GM13977 (cell line): ENCODE data around the gene MMRN2.
"Not testable (repeated sequence)": the region's sequence is repeated elsewhere in the genome, so short reads cannot be mapped to it uniquely, and the experiment has no call there.

Experiments used
- DNase-seq: peaks from one replicate; pipeline ENCODE4 v3.0.0; 2012; ENCODE audit warnings: low spot score
- in situ Hi-C: fragments of 300-500 bp; cut with MboI; formaldehyde crosslinking; loops from one replicate; pipeline ENCODE4 v1.12.0; 2022; ENCODE audit warnings: low sequenced_read_pairs, low pct_unique_long_range_greater_than_20kb, mixed read lengths, inconsistent platforms; ENCODE audit not compliant: unreplicated experiment
- TF ChIP-seq, protein P1 (sequence below): IDR thresholded peaks from 2 replicates; pipeline ENCODE4 v1.5.1; 2012; ENCODE audit warnings: mild to moderate bottlenecking, control low read depth; ENCODE audit not compliant: insufficient read depth; ENCODE audit errors: extremely low read depth, missing control alignments

The MMRN2 gene, protein sequence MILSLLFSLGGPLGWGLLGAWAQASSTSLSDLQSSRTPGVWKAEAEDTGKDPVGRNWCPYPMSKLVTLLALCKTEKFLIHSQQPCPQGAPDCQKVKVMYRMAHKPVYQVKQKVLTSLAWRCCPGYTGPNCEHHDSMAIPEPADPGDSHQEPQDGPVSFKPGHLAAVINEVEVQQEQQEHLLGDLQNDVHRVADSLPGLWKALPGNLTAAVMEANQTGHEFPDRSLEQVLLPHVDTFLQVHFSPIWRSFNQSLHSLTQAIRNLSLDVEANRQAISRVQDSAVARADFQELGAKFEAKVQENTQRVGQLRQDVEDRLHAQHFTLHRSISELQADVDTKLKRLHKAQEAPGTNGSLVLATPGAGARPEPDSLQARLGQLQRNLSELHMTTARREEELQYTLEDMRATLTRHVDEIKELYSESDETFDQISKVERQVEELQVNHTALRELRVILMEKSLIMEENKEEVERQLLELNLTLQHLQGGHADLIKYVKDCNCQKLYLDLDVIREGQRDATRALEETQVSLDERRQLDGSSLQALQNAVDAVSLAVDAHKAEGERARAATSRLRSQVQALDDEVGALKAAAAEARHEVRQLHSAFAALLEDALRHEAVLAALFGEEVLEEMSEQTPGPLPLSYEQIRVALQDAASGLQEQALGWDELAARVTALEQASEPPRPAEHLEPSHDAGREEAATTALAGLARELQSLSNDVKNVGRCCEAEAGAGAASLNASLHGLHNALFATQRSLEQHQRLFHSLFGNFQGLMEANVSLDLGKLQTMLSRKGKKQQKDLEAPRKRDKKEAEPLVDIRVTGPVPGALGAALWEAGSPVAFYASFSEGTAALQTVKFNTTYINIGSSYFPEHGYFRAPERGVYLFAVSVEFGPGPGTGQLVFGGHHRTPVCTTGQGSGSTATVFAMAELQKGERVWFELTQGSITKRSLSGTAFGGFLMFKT

DNA sequence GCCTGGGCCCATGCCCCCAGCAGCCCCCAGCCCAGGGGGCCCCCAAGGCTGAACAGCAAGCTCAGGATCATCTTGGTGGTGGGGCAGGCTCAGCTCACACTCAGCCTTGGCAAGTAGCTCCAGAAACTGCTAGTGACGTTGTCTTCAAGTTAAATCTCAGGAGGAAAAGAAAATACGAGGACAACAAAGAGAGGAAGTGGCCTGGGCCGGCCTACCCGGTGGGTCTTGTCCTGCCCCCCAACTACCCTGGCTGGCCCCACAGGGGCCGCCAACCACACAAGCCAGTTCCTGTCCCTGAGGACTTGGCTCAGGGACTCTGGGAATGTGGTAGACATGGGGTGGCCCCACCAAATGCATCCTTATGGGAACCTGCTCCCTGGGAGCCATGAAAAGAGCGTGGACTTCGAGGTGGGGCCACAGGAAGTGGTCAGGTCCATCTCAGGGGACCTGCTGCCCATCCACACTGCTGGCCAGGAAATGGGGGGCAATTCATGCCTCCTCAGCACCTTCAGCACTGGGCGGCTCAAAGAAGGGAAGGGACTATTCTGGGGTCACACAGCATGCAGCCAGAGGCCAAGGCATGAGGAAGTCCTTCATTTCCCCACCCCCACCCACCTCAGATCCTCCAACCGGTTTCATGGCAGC is at the start of gene MMRN2:
Gene MMRN2 (minus strand): TSS at position 145 of the 645 bp plus-strand sequence. CDS start 74 bp downstream, at position 71.
- no peak for DNase-seq
- TF ChIP-seq, protein P1, sequence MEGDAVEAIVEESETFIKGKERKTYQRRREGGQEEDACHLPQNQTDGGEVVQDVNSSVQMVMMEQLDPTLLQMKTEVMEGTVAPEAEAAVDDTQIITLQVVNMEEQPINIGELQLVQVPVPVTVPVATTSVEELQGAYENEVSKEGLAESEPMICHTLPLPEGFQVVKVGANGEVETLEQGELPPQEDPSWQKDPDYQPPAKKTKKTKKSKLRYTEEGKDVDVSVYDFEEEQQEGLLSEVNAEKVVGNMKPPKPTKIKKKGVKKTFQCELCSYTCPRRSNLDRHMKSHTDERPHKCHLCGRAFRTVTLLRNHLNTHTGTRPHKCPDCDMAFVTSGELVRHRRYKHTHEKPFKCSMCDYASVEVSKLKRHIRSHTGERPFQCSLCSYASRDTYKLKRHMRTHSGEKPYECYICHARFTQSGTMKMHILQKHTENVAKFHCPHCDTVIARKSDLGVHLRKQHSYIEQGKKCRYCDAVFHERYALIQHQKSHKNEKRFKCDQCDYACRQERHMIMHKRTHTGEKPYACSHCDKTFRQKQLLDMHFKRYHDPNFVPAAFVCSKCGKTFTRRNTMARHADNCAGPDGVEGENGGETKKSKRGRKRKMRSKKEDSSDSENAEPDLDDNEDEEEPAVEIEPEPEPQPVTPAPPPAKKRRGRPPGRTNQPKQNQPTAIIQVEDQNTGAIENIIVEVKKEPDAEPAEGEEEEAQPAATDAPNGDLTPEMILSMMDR: no peak
- in situ Hi-C loops: no loop called here

DNA sequence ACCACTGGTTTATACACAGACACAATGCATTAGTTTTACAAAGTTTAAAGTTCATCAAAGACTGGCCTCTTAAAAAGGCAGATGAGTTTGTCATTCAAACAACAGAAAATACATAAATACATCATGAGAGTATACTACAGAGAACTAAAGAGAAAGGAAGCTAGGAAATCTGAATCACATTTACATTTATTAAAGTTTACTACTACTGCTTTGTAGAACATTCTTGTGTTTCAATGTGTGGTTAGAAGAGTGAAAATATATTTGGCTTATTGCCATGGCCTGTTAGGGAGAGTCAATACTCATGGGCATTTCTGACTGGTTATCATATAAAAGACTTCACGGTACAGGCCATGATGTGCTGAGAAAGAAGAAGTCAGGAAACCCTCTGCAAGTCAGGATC is 49.7 kb upstream of the MMRN2 start:
- in situ Hi-C loops, DNase-seq: not testable (repeated sequence)

DNA sequence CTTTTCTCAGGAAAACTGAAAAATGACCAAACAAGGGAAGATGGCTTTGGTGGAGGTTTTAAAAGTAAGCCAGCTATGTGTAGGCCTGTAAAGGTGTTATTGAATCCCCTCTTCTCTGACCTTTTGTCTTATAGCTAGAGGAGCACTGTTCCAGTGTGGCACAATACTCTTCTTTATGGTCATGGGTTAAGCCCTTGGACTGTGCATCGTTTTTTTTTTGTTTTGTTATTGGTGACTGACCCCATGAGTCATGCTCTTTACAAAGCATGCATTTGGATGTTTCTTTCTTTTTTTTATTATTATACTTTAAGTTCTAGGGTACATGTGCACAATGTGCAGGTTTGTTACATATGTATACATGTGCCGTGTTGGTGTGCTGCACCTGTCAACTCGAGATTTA is 43.1 kb upstream of the MMRN2 start:
- TF ChIP-seq, protein P1: no peak
- no peak for DNase-seq
- in situ Hi-C loops: no loop called here

DNA sequence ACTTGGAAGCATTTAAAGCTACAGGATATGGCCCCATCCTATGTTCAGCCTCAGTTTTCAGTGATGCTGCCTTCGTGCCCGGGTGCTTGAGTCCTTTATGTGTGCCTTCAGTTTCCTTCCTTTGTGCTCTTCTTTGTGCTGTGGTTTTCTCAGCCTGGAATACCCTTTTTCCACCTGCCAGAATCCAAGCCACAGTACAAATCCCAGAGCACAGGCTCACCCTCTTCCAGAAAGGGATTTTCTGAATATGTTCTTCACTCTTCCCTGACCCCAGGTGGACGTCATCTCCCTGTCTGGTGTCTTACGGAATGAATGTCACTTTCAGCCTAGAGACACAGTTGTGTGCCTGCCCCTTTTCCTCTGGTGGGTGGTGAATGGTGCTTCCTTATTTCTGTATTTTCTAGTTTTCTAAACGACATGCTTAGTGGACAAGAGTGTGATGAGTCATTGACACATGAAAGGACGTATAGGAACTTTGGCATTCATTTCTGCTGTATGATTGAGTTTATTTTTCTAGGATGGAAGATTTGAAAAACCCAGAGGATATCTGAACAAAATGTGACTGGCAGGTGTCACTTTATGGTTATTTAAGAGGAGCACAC is 42.5 kb upstream of the MMRN2 start:
- in situ Hi-C loops, DNase-seq: not testable (repeated sequence)

DNA sequence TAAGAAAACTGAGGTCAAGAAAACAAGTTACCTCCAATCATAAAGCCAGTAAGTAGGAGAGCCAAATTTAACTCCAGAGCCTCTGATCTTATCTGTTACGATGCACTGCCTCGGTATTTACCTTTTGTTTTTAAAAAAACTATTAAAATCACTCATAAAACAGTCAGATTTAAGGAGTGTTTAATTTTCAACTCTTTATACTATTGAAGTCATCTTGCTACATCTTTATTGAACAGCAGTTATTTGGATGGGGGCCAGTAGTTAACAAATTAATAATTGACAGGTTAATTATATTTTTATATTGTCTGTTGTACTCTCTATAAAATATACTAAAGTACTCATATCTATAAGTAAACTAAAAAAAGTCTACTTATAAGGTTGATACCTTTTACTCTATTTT is 35.5 kb upstream of the MMRN2 start:
- DNase-seq: no peak
- in situ Hi-C loops: no loop called here
- TF ChIP-seq, protein P1: no peak

DNA sequence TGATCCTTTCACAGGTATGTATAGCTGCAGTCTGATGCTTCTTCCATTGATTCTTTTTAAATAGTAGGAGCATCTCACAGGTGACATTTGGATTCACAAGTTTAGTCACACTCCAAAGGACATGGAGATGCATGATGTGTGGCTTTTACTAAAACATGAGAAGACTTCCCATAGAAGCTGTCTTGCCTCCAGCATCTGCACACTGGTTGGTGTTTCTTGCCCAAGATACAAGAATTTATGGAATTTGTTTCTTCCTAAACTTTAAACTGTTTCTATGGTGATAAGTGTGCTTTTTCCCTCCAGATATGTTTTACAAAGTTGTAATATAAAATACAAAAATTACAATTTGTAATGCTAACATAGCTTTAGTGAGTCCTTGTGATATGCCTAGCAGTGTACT is 35.0 kb upstream of the MMRN2 start:
- TF ChIP-seq, protein P1: no peak
- in situ Hi-C loops: no loop called here
- DNase-seq: no peak

DNA sequence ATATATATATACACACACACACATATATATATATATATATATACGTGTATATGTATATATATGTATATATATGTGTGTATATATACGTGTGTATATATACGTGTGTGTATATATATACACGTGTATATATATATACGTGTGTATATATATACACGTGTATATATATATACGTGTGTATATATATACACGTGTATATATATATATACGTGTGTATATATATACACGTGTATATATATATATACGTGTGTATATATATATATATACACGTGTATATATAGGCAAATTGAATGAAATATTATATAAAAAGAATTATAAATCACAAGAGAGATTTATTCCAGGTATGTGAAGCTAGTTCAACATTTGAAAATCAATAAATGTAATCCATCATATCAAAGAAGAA is 33.9 kb upstream of the MMRN2 start:
- DNase-seq, in situ Hi-C loops: not testable (repeated sequence)
